ENCODE measurements around the gene RNF222. TPM values are rescaled to one million over a fixed set of nuclear protein-coding genes. Genes with fewer than 3 reads are reported as not detected.

RNF222 gene
- total and polyA plus RNA-seq, 11 donors = not detected

DNA sequence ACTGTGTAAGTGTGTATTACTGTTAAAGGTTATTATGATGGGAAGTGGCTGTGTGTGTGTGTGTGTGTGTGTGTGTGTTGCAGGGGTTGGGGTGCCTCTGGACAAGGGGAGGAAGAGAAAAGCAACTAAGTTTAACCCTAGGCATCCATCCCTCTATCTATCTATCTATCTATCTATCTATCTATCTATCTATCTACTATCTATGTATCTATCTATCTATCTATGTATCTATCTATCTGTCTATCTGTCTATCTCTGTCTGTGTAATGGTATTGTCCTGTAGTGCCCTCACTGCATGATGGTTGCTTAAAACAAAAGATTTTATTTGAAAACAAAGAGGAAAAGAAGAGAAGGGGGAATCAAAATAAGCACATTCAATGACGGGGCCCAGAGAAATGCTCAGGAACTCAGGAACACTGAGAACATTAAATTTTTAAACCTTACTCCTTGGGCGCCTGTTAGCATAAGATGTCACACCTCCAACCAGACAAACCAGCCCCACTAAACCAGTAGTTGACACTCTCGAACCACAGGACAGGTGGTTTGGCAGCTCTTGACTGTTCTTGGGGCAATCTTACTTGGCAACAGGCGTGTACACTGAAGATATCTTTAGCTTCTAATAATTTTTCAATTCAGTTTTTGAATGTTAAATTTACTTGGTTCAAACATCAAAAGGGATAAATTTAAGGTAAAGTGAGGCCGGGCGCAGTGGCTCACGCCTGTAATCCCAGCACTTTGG lies 9.5 kb downstream of the RNF222 start:
- TF ChIP-seq, protein P1, sequence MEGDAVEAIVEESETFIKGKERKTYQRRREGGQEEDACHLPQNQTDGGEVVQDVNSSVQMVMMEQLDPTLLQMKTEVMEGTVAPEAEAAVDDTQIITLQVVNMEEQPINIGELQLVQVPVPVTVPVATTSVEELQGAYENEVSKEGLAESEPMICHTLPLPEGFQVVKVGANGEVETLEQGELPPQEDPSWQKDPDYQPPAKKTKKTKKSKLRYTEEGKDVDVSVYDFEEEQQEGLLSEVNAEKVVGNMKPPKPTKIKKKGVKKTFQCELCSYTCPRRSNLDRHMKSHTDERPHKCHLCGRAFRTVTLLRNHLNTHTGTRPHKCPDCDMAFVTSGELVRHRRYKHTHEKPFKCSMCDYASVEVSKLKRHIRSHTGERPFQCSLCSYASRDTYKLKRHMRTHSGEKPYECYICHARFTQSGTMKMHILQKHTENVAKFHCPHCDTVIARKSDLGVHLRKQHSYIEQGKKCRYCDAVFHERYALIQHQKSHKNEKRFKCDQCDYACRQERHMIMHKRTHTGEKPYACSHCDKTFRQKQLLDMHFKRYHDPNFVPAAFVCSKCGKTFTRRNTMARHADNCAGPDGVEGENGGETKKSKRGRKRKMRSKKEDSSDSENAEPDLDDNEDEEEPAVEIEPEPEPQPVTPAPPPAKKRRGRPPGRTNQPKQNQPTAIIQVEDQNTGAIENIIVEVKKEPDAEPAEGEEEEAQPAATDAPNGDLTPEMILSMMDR (IDR thresholded peaks at IDR 0.05) = no peak
- no peak for TF ChIP-seq POLR2A (IDR thresholded peaks at IDR 0.05)
- Histone ChIP-seq H3K4me3 (no peak overlapping the region), H3K27me3 (peaks cover 0 to 3% (median 0%) of the 10 kb centered on the region in 9 donors), H3K36me3 (no peaks in the 10 kb centered on the region), H3K27ac (no peak overlapping the region), H3K4me1 (peaks cover 0 to 15% (median 4%) of the 10 kb centered on the region in 12 donors), H3K9me3 (no peaks in the 10 kb centered on the region)
- ATAC-seq (no peak), DNase-seq (no peak)
- intact Hi-C loops (cut with DNase I) = loop anchor here in 1 of 10 donors (10.0 kb wide), 1 partner anchor 47 kb away; the partner anchor contains the start of gene NDEL1
- WGBS, 4 donors = 88 to 93% (median 92%) methylated on average over 7 of the region's 7 CpGs

DNA sequence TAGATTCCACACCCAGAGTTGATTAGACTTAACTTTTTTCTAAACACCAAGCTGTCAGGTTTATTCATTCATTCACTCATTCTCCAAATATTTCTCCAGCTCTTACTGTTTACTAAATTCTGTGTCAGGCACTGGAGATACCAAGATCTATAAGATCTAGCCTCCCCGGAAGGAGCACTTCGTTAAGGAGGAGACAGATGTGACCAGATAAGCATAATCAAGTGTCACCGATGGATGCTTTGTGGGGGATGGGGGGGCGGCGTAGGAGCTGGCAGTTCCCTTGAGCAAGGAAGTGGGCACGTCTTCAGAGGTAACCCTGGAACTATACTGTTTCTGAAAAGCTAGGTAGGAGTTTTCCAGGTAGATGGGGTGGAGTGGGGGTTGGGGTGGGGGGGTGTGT lies 10.8 kb downstream of the RNF222 start:
- Histone ChIP-seq H3K27me3 (no peaks in the 10 kb centered on the region), H3K27ac (no peak overlapping the region), H3K9me3 (no peaks in the 10 kb centered on the region), H3K36me3 (peaks cover 0 to 2% (median 1%) of the 10 kb centered on the region in 9 donors), H3K4me3 (no peak overlapping the region), H3K4me1 (peaks cover 0 to 20% (median 10%) of the 10 kb centered on the region in 12 donors)
- DNase-seq (no peak), ATAC-seq (no peak)
- 64 to 67% (median 65%) methylated on average over 6 of the region's 6 CpGs for WGBS, 4 donors
- TF ChIP-seq, protein P1 (IDR thresholded peaks at IDR 0.05) = no peak
- TF ChIP-seq POLR2A (IDR thresholded peaks at IDR 0.05) = no peak
- intact Hi-C loops (cut with DNase I) = loop anchor here in 1 of 10 donors (10.0 kb wide), 1 partner anchor 48 kb away; the partner anchor contains the start of gene NDEL1

DNA sequence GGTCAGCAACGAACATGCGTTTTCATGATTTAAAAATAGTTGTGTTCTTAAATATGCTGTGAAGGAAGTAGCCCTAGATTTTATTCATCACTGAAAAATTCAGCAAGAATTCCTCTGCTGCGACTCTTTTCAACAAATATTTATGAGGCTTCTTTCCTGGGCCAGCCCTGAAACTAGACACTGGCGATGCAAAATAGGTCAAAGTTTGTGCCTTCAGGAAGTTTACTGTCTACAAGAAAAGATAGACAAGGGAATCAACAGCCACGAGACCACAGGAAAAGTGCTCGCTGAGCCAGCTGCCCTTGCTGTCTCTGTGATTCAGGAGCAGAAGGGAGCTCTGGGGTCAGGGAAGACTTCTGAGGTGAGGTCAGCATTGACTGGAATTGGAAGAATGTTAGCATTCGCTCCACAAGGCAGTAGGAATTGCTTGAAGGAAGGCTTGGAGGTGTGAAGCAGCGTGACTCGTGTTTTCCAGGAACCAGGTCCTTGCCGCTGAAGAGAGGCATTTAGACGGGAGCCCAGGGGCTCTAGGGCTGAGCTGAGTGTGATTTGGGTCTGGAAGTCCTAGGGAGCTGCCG lies 12.7 kb downstream of the RNF222 start:
- intact Hi-C loops (cut with DNase I) = loop anchor here in 2 of 10 donors (5.0 to 10.0 kb wide), 2 partner anchors 50 to 73 kb away; partner anchors contain the start of genes ARHGEF15 (in 1 of the 2) and NDEL1 (in 1 of the 2)
- no peaks in the 10 kb centered on the region for H3K9me3 ChIP-seq
- H3K36me3 ChIP-seq = peaks cover 0 to 22% (median 21%) of the 10 kb centered on the region in 9 donors
- ATAC-seq = no peak
- TF ChIP-seq, protein P1 (IDR thresholded peaks at IDR 0.05) = no peak
- TF ChIP-seq POLR2A (IDR thresholded peaks at IDR 0.05) = no peak
- H3K4me3 ChIP-seq = no peak overlapping the region
- peaks cover 0 to 39% (median 28%) of the 10 kb centered on the region in 12 donors for H3K4me1 ChIP-seq
- no peak overlapping the region for H3K27ac ChIP-seq
- H3K27me3 ChIP-seq = no peaks in the 10 kb centered on the region
- WGBS, 4 donors = 62 to 70% (median 68%) methylated on average over 12 of the region's 12 CpGs
- no peak for DNase-seq
